Urinary bladder (tissue), 4 donors: ENCODE measurements around the gene ATXN7L1. TPM values are rescaled to one million over a fixed set of nuclear protein-coding genes. Genes with fewer than 3 reads are reported as not detected.
"Not testable (repeated sequence)": the region's sequence is repeated elsewhere in the genome, so short reads cannot be mapped to it uniquely, and the experiment has no call there.

Experiments used
- DNase-seq: peaks from one replicate; pipeline ENCODE4 v3.0.0-alpha.2; 2015; ENCODE audit errors: extremely low spot score
- H3K27ac ChIP-seq: one replicate; pipeline ENCODE4 v1.5.1; 2013; ENCODE audit warnings: low read depth, mild to moderate bottlenecking, moderate library complexity
- H3K36me3 ChIP-seq: one replicate; pipeline ENCODE4 v1.6.1; 2013; ENCODE audit warnings: mild to moderate bottlenecking, moderate library complexity; ENCODE audit not compliant: insufficient read depth
- H3K4me1 ChIP-seq: one replicate; pipeline ENCODE4 v1.6.1; 2013; ENCODE audit warnings: mild to moderate bottlenecking, moderate library complexity; ENCODE audit not compliant: insufficient read depth
- H3K4me3 ChIP-seq: one replicate; pipeline ENCODE4 v1.5.1; 2013; ENCODE audit warnings: low read depth, low read length
- WGBS: extraction: QIAGEN DNeasy Blood & Tissue Kit; methylation state at CpG from one replicate; pipeline ENCODE4 v1.1.7; 2013; 5-methylcytosine and 5-hydroxymethylcytosine counted together
- polyA plus RNA-seq: library from polyadenylated mRNA; stranded (reverse); fragments of 200-250 nt; gene quantifications from one replicate; pipeline ENCODE4 v1.2.3, GENCODE V29; 2013
- total RNA-seq: library from RNA; depleted of rRNA; stranded (reverse); fragments of >200 nt; gene quantifications from one replicate; pipeline ENCODE4 v1.2.3, GENCODE V29; 2014
- donor health status: healthy with polysubstance abuse.
- donor health status: healthy.

The ATXN7L1 gene
- total and polyA plus RNA-seq, 2 donors, result 7.1 to 19.3 TPM

DNA sequence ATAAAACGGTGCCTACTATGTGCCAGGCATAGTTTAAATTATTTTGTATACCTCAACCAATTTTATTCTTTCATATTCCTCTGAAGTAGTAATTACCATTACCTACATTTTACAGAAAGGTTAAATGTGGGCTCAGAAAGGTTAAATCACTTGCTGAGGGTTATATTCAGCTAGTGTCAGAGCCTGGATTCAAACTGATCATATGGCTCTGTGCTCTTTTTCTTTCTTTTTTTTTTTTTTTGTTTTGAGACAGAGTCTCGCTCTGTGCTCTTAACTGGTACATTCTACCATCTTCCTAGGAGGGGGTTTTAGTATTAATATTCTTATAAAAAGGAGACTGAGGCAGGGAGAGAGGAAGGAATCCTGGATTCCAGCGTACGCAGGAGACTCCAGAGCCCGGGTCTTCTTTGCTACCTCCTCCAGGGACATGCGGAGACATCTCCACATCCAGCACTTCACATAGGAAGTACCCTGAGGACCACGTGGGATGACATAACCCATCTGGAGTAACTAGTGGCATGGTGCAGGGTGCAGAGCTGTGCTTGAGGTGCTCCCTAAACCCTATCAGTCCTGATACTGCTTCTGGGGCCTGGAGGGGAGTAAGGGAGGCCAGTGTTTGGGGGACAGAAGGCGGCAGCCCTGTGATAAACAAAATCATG is 29.6 kb upstream of the ATXN7L1 start:
- Histone ChIP-seq H3K27ac (no peak overlapping the region), H3K4me1 (no peaks in the 10 kb centered on the region), H3K4me3 (no peak overlapping the region), H3K36me3 (no peaks in the 10 kb centered on the region)
- no peak for DNase-seq
- 72% methylated on average over 8 of the region's 8 CpGs for WGBS

DNA sequence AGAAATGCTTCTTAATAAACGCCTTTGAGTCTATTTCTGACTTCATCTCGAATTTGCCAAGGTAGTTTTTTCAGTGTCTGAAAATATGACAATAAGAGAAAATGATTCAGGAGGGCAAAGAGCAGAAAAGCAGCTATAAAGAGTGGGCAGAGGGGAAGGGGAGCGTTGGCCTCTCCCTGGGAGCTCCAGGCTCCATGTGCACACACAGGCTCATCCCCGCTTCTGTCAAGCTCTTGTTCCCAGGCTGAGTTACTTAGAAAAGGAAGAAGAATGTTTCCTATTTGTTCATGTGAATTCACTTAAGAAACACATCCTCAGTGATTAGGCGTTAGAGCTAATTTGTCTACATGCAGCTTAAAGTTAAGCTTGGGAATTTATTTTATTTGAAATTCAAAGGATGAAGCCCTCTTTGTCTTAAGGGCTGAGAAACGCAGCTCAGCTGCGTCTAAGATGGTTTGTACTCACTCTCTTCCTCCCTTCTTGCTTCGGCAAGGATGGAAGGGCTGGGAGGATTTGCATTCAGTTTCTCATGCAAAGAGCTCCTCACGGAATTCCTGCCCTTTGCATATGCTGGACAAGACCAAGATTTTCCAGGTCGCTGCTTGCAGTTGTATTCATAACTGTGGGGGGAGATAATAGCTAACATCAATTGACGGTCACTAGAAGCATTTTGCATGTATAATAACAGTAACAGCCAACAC is 29.0 kb upstream of the ATXN7L1 start:
- DNase-seq, result no peak
- Histone ChIP-seq H3K27ac (no peak overlapping the region), H3K36me3 (no peaks in the 10 kb centered on the region), H3K4me3 (no peak overlapping the region), H3K4me1 (no peaks in the 10 kb centered on the region)
- WGBS, result 85% methylated on average over 11 of the region's 11 CpGs

- no peaks in the 10 kb centered on the region for H3K36me3 ChIP-seq
- H3K4me1 ChIP-seq, result no peaks in the 10 kb centered on the region
- WGBS, result 94% methylated on average over 1 of the region's 1 CpG
- H3K27ac ChIP-seq, result no peak overlapping the region
- no peak for DNase-seq
- no peak overlapping the region for H3K4me3 ChIP-seq
Measured at GRCh38 chr7:105904064-105904463, 27.7 kb upstream of the ATXN7L1 start.

- 97% methylated on average over 6 of the region's 6 CpGs for WGBS
- Histone ChIP-seq H3K27ac (no peak overlapping the region), H3K4me1 (no peaks in the 10 kb centered on the region), H3K36me3 (no peaks in the 10 kb centered on the region), H3K4me3 (no peak overlapping the region)
- no peak for DNase-seq
Measured at GRCh38 chr7:105902325-105902911, 26.0 kb upstream of the ATXN7L1 start.

GRCh38 chr7:105897999-105898398 is 21.6 kb upstream of the ATXN7L1 start:
- 82% methylated on average over 3 of the region's 3 CpGs for WGBS
- no peak overlapping the region for H3K27ac ChIP-seq
- no peaks in the 10 kb centered on the region for H3K36me3 ChIP-seq
- DNase-seq, result no peak
- no peak overlapping the region for H3K4me3 ChIP-seq
- H3K4me1 ChIP-seq, result no peaks in the 10 kb centered on the region

DNA sequence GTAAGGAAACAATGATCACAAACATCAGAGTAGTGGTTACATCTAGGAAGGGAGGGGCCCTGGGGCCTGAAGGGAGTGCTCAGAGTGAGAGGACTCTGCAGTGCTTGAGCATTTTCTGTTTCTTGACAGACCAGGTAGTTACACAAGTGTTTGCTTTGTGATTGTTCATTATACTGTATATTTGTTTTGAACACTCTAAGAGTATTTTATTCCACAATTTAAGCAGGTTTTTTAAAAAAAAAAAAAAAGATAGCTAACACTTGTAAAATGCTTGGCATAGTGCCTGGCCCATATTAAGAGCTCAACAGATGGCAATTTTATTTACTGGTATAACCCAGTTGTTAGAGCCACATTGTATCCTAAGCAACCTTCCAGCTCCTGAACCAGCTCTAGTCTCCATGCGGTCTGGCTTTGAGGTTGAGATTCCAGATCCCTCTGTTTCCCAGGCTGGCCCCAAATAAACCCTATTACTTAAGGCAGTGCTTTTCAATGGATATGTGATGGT is 20.1 kb upstream of the ATXN7L1 start:
- H3K27ac ChIP-seq, result no peak overlapping the region
- H3K4me3 ChIP-seq, result no peak overlapping the region
- H3K4me1 ChIP-seq, result no peaks in the 10 kb centered on the region
- 44% methylated on average over 1 of the region's 1 CpG for WGBS
- no peaks in the 10 kb centered on the region for H3K36me3 ChIP-seq
- no peak for DNase-seq

GRCh38 chr7:105894131-105894530 is 17.7 kb upstream of the ATXN7L1 start:
- Histone ChIP-seq H3K27ac (no peak overlapping the region), H3K4me1 (no peaks in the 10 kb centered on the region), H3K36me3 (no peaks in the 10 kb centered on the region), H3K4me3 (no peak overlapping the region)
- DNase-seq, result no peak
- 99% methylated on average over 3 of the region's 3 CpGs for WGBS

DNA sequence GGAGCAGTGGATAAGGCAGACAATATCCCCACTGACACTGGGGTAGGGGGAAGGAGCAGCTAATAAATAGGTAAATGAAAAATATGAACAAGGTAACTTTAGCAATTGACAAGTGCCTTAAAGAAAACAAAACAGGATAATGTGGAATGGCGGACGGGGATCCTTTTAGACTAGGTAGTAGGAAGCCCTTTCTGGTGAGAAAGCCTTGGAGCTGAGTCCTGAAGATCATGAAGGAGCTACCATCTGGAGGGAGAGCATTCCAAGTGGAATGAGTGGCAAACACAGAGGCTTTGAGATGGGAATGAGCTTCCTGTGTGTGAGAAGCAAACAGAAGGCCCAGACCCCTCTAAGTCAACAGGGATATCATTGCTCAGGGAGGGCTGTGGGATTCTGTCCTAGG is 16.0 kb upstream of the ATXN7L1 start:
- Histone ChIP-seq H3K4me3 (no peak overlapping the region), H3K27ac (no peak overlapping the region), H3K36me3 (no peaks in the 10 kb centered on the region), H3K4me1 (no peaks in the 10 kb centered on the region)
- DNase-seq, result no peak
- 99% methylated on average over 2 of the region's 2 CpGs for WGBS

DNA sequence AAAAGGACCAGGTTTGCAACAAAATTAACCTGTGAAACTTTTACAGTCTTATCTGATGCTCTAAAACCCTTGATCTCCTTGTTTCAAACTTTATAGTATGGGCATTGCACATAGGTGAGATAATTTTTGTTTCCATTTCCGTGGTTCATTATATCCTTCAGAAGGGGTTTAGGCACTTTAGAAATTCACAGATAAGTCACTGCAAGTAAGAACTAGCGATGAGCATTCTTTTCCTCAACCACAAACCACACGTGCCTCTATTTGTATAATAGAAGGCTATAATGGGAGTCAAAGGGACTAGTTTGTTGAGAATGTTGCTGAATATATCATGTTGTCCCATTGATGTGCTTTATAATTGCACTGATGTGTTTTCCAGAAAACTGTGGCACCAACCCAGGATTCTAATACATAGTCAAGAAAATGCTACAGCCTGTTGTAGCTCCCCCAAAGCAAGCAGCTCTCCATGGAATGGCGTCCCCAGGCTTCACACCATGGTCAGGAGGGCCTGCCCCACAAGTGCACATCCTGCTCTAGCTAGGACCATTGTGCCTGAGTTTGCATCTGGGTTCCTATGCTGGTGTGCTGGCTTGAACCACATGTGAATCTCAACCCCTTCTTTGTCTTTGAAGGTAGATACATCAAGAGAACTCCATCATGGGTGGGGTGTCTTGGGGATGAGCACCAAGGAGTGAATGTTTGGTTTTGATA is 14.0 kb upstream of the ATXN7L1 start:
- no peak overlapping the region for H3K4me3 ChIP-seq
- DNase-seq, result no peak
- no peaks in the 10 kb centered on the region for H3K4me1 ChIP-seq
- no peak overlapping the region for H3K27ac ChIP-seq
- H3K36me3 ChIP-seq, result no peaks in the 10 kb centered on the region
- WGBS, result 68% methylated on average over 4 of the region's 4 CpGs

DNA sequence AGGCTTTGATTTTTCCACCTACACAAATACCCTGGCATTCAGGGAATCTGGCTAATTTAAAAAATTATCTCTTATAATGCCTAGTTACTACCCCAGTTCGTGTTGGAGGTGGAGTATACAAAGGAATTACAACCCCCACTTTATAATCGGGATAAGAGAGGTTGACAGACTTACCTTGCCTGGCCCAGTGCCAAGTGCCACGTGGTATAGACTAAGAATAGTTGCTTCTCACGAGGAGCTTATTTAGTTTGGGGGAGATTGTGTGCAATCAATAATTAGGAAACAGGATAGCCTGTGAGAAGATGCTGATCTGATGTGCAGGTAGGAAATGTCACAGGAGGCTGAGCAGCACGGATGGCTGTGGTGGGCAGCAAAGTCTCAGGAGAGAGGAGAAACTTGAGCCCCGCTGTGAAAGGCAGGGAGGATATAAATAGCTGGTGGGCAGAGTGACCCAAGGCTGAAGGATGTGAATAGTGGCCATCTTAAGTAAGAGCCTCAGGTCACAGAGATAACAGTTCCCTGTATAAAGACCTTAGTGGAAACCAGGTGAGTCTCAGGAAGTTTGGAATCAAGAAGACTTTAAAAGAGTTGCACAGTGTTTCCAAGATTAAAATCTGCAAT is 11.3 kb upstream of the ATXN7L1 start:
- H3K36me3 ChIP-seq, result no peaks in the 10 kb centered on the region
- no peak overlapping the region for H3K4me3 ChIP-seq
- no peak overlapping the region for H3K27ac ChIP-seq
- no peak for DNase-seq
- 59% methylated on average over 6 of the region's 6 CpGs for WGBS
- no peaks in the 10 kb centered on the region for H3K4me1 ChIP-seq

DNA sequence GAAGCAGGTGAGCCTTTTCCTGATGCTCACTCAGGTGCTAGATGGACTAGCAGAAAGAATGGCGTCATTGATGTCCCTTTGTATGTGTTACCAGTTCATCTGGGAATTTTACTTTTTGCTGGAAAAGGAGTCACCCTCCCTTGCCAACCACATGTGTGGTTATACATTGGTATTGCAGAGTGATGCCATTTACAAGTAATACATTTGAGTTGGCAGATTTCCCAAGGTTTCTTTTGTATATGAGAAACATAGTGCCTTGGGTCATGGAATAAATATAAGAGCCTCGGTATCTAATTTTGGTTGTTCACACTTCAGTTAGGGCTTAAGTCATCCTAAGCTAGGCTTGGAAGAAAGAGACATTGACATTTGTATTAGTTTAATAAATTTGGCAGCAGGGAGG is 10.4 kb upstream of the ATXN7L1 start:
- Histone ChIP-seq H3K4me3 (no peak overlapping the region), H3K36me3 (no peaks in the 10 kb centered on the region), H3K27ac (no peak overlapping the region), H3K4me1 (no peaks in the 10 kb centered on the region)
- DNase-seq, result no peak
- WGBS, result 87% methylated on average over 2 of the region's 2 CpGs

DNA sequence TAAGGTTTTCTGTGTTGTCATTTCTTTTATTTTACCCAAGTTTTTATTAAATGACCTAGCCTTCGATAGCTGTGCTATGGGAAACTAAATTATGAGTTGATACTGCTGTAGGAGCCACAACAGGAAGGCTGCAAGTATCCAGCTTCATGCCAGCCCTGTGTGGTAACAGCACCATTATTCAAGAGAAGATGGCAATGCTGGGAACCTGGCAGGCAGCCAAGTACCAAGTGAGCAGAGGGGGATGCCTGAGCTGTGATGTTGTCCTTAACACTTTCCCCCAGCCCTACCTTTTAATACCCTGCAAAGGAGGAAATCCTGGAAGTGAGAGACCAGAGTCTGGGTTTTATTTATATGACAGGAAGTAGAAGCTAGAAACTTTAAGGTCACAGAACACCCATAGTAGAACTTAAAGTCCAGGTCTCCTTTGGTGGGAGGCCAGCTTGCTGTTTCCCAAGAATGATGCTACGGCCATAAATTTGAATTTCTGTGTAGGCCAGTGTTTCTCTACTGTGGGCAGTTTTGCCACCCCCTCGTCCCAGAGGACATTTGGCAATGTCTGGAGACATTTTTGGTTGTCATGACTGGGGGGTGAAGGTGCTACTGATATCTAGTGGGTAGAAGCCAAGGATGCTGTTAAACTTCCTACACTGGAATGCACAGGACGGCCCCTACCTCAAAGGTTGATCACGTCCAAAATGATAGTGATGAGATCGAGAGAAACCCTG is 9.2 kb upstream of the ATXN7L1 start:
- Histone ChIP-seq H3K4me1 (no peaks in the 10 kb centered on the region), H3K4me3 (no peak overlapping the region), H3K36me3 (no peaks in the 10 kb centered on the region), H3K27ac (no peak overlapping the region)
- no peak for DNase-seq
- WGBS, result 89% methylated on average over 6 of the region's 6 CpGs

GRCh38 chr7:105883179-105883578 is 6.8 kb upstream of the ATXN7L1 start:
- H3K36me3 ChIP-seq, H3K4me3 ChIP-seq, H3K27ac ChIP-seq, DNase-seq, H3K4me1 ChIP-seq: not testable (repeated sequence)
- 93% methylated on average over 6 of the region's 6 CpGs for WGBS
